ENCODE measurements around the gene CNOT2. TPM values are rescaled to one million over a fixed set of nuclear protein-coding genes. Genes with fewer than 3 reads are reported as not detected.
A peak's percentile ranks its signal among the peaks of the same experiment; 100 is the strongest.

The CNOT2 gene
- total RNA-seq, 1 experiment from 2014 or later = 49.3 TPM

DNA sequence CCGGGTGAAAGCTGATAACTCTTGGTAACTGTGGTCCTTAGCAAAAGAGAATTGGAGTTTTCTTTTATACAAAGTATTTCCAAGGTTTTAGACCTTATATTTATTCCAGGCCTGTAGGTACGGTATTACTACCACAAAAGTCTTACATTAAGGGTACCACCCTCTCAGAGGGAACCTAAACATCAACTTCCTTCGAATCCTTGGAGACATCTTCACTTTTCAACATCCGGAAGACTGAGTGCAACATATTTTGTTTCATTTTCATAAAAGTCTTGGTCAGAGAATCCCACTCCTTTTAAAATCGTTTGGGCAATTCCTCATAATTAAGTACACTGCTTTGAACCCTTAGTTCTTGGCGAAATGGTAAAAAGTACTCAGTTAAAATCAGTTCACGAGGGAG lies 1.2 kb downstream of the CNOT2 start:
- no peaks in the 10 kb centered on the region for H3K9me3 ChIP-seq (ENCODE audit: control insufficient read depth, insufficient read depth, low read depth, low read length)
- ChIA-PET CTCF (interaction anchor here (0.6 kb wide), 1 partner anchor 96 kb away, joined by 4 read pairs; no protein-coding TSS in a partner anchor), POLR2A (no interaction called here)
- intact Hi-C loops (cut with micrococcal nuclease; ENCODE audit: unreplicated experiment) = loop anchor here (10.0 kb wide), 1 partner anchor 340 kb away; no protein-coding TSS in a partner anchor
- peak overlapping the region; percentile 87 for H3K27ac ChIP-seq (ENCODE audit: low read length)
- DNase-seq (ENCODE audit: low read depth, low spot score) (no peak), ATAC-seq (no peak)
- peaks cover 32% of the 10 kb centered on the region for H3K4me1 ChIP-seq (ENCODE audit: control insufficient read depth, insufficient read depth, low read length)
- in situ Hi-C loops (cut with HindIII; ENCODE audit: low pct_unique_long_range_greater_than_20kb, low sequenced_read_pairs) = no loop called here
- BruUV-seq (replicated peaks) = TSS peak; percentile 68
- no peaks in the 10 kb centered on the region for H3K27me3 ChIP-seq (ENCODE audit: control insufficient read depth, insufficient read depth, low read length)
- H3K36me3 ChIP-seq (ENCODE audit: control insufficient read depth, insufficient read depth, low read length) = peaks cover 7% of the 10 kb centered on the region
- TF ChIP-seq POLR2AphosphoS5 (IDR thresholded peaks at IDR 0.05; ENCODE audit: low read depth, low read length) (no peak), TCF7L2 (IDR thresholded peaks at IDR 0.05; ENCODE audit: low read depth, low read length) (no peak), REST (IDR thresholded peaks at IDR 0.05; ENCODE audit: insufficient read depth in 1 of 2, low read depth in 2 of 2, low read length in 1 of 2) (no peak), SIN3A (IDR thresholded peaks at IDR 0.05; ENCODE audit: borderline replicate concordance, insufficient read depth, low read depth, low read length) (no peak)
- TF ChIP-seq, protein P1, sequence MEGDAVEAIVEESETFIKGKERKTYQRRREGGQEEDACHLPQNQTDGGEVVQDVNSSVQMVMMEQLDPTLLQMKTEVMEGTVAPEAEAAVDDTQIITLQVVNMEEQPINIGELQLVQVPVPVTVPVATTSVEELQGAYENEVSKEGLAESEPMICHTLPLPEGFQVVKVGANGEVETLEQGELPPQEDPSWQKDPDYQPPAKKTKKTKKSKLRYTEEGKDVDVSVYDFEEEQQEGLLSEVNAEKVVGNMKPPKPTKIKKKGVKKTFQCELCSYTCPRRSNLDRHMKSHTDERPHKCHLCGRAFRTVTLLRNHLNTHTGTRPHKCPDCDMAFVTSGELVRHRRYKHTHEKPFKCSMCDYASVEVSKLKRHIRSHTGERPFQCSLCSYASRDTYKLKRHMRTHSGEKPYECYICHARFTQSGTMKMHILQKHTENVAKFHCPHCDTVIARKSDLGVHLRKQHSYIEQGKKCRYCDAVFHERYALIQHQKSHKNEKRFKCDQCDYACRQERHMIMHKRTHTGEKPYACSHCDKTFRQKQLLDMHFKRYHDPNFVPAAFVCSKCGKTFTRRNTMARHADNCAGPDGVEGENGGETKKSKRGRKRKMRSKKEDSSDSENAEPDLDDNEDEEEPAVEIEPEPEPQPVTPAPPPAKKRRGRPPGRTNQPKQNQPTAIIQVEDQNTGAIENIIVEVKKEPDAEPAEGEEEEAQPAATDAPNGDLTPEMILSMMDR (IDR thresholded peaks at IDR 0.05) = no peak
- peak overlapping the region; percentile 93 to 98 for H3K4me3 ChIP-seq (ENCODE audit: low read depth in 2 of 2, low read length in 2 of 2)

DNA sequence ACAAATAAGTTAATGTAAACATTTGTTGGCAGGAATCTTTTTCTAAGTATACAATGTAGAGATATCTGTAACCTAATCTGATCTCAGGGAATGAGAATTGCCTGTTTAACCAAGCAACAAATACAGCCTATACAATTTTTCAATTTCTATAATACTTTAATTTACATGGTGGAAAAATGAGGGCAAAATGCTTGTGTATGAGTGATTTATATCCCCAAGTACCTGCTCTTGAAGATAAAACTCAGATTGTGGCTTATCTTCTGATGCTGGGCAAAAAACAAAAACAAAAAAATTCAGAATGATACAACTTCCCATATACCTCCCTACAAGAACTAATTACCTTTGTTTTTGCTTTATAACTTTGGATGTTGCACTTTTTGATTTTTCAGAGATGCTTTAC lies 2.2 kb downstream of the CNOT2 start:
- H3K27me3 ChIP-seq (ENCODE audit: control insufficient read depth, insufficient read depth, low read length) = no peaks in the 10 kb centered on the region
- peaks cover 38% of the 10 kb centered on the region for H3K4me1 ChIP-seq (ENCODE audit: control insufficient read depth, insufficient read depth, low read length)
- no peak for DNase-seq (ENCODE audit: low read depth, low spot score)
- in situ Hi-C loops (cut with HindIII; ENCODE audit: low pct_unique_long_range_greater_than_20kb, low sequenced_read_pairs) = no loop called here
- H3K4me3 ChIP-seq (ENCODE audit: low read depth in 2 of 2, low read length in 2 of 2) = no peak overlapping the region
- no TSS peak for BruUV-seq (replicated peaks)
- TF ChIP-seq TCF7L2 (IDR thresholded peaks at IDR 0.05; ENCODE audit: low read depth, low read length) (no peak), REST (IDR thresholded peaks at IDR 0.05; ENCODE audit: insufficient read depth in 1 of 2, low read depth in 2 of 2, low read length in 1 of 2) (no peak), POLR2AphosphoS5 (IDR thresholded peaks at IDR 0.05; ENCODE audit: low read depth, low read length) (no peak), SIN3A (IDR thresholded peaks at IDR 0.05; ENCODE audit: borderline replicate concordance, insufficient read depth, low read depth, low read length) (no peak)
- TF ChIP-seq, protein P1 (IDR thresholded peaks at IDR 0.05) = no peak
- H3K27ac ChIP-seq (ENCODE audit: low read length) = no peak overlapping the region; the same call in 1 of the 2 replicates
- no peaks in the 10 kb centered on the region for H3K9me3 ChIP-seq (ENCODE audit: control insufficient read depth, insufficient read depth, low read depth, low read length)
- H3K36me3 ChIP-seq (ENCODE audit: control insufficient read depth, insufficient read depth, low read length) = peaks cover 7% of the 10 kb centered on the region
- POLR2A ChIA-PET = no interaction called here
- ATAC-seq = no peak
- intact Hi-C loops (cut with micrococcal nuclease; ENCODE audit: unreplicated experiment) = loop anchor here (10.0 kb wide), 1 partner anchor 341 kb away; no protein-coding TSS in a partner anchor
- CTCF ChIA-PET = no interaction called here
